Osteoblast (primary cell): ENCODE data around the gene BEGAIN. TPM values are rescaled to one million over a fixed set of nuclear protein-coding genes. Genes with fewer than 3 reads are reported as not detected.

Source experiments
- DNase-seq: peaks from one replicate; pipeline ENCODE4 v3.0.0; 2011; ENCODE audit warnings: low spot score, mixed read lengths; ENCODE audit not compliant: insufficient read length; ENCODE audit errors: missing footprints
- H2AFZ ChIP-seq: 2 replicates; pipeline ENCODE4 v1.6.0; 2011; ENCODE audit warnings: mild to moderate bottlenecking, low read length
- H3K27ac ChIP-seq: 2 replicates; pipeline ENCODE4 v1.5.1; 2011; ENCODE audit warnings: mild to moderate bottlenecking, low read depth, low read length, moderate library complexity
- H3K27me3 ChIP-seq: 2 replicates; pipeline ENCODE4 v1.6.0; 2012; ENCODE audit warnings: mild to moderate bottlenecking, control low read depth, inconsistent platforms, low read length, moderate library complexity; ENCODE audit not compliant: insufficient read depth
- H3K36me3 ChIP-seq: 2 replicates; pipeline ENCODE4 v1.5.1; 2011; ENCODE audit warnings: mild to moderate bottlenecking, low read length, control low read depth, moderate library complexity; ENCODE audit not compliant: insufficient read depth
- H3K4me1 ChIP-seq: 2 replicates; pipeline ENCODE4 v1.5.1; 2011; ENCODE audit warnings: mild to moderate bottlenecking, low read length, control low read depth, moderate library complexity; ENCODE audit not compliant: insufficient read depth
- H3K4me2 ChIP-seq: 2 replicates; pipeline ENCODE4 v1.6.0; 2011; ENCODE audit warnings: mild to moderate bottlenecking, low read length; ENCODE audit not compliant: insufficient read depth
- H3K4me3 ChIP-seq: fragments of 200-600 bp; sonication (generic); 3 replicates; pipeline ENCODE4 v1.5.1; 2012; ENCODE audit warnings: mild to moderate bottlenecking, low read length, inconsistent platforms; ENCODE audit not compliant: insufficient read depth
- H3K79me2 ChIP-seq: 2 replicates; pipeline ENCODE4 v1.6.0; 2012; ENCODE audit warnings: mild to moderate bottlenecking, low read length, control low read depth, inconsistent platforms; ENCODE audit not compliant: insufficient read depth
- H3K9me3 ChIP-seq: 2 replicates; pipeline ENCODE4 v1.5.1; 2011; ENCODE audit warnings: low read depth, low read length, control low read depth
- H4K20me1 ChIP-seq: 2 replicates; pipeline ENCODE4 v1.6.0; 2012; ENCODE audit warnings: mild to moderate bottlenecking, low read length, control low read depth; ENCODE audit not compliant: insufficient read depth
- total RNA-seq: library from RNA; depleted of rRNA; stranded (reverse); fragments of >200 nt; gene quantifications from 2 replicates; pipeline ENCODE4 v1.2.3, GENCODE V29; 2012
- TF ChIP-seq, protein P1 (sequence below): IDR thresholded peaks from 2 replicates; pipeline ENCODE4 v1.5.1; 2011; ENCODE audit warnings: mild to moderate bottlenecking, low read depth, low read length, moderate library complexity; ENCODE audit errors: extremely low read depth

The BEGAIN gene
- total RNA-seq, 1 donor, result 1.1 TPM

DNA sequence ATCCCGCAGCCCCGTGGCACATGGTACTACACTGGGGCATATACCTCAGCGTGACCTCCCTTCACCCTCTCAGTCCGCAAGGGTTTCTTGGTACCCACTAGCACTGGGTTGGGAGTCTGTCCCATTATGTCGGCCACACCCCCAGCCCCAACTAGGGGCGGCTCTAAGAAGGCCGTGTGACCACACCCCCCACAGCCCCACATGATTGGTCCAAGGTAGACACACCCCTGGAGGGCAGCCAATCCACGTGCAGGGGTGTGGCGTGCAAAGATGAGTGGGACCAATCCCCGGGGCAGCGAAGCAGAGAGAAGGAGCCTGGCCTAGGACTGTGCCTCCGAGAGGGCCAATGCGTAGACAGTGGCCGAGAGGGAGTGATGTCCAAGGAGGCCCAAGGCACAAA, 34.6 kb upstream of the BEGAIN start:
- no peak overlapping the region for H3K27ac ChIP-seq
- H3K4me3 ChIP-seq, result no peak overlapping the region
- H2AFZ ChIP-seq, result no peak overlapping the region
- no peaks in the 10 kb centered on the region for H4K20me1 ChIP-seq
- H3K27me3 ChIP-seq, result peaks cover 70% of the 10 kb centered on the region
- H3K9me3 ChIP-seq, result no peaks in the 10 kb centered on the region
- peaks cover 7% of the 10 kb centered on the region for H3K4me1 ChIP-seq
- TF ChIP-seq, protein P1, sequence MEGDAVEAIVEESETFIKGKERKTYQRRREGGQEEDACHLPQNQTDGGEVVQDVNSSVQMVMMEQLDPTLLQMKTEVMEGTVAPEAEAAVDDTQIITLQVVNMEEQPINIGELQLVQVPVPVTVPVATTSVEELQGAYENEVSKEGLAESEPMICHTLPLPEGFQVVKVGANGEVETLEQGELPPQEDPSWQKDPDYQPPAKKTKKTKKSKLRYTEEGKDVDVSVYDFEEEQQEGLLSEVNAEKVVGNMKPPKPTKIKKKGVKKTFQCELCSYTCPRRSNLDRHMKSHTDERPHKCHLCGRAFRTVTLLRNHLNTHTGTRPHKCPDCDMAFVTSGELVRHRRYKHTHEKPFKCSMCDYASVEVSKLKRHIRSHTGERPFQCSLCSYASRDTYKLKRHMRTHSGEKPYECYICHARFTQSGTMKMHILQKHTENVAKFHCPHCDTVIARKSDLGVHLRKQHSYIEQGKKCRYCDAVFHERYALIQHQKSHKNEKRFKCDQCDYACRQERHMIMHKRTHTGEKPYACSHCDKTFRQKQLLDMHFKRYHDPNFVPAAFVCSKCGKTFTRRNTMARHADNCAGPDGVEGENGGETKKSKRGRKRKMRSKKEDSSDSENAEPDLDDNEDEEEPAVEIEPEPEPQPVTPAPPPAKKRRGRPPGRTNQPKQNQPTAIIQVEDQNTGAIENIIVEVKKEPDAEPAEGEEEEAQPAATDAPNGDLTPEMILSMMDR, result no peak
- no peak for DNase-seq
- H3K79me2 ChIP-seq, result no peaks in the 10 kb centered on the region
- no peaks in the 10 kb centered on the region for H3K36me3 ChIP-seq
- H3K4me2 ChIP-seq, result no peak overlapping the region

- no peaks in the 10 kb centered on the region for H4K20me1 ChIP-seq
- H3K27ac ChIP-seq, result no peak overlapping the region
- H3K27me3 ChIP-seq, result peaks cover 67% of the 10 kb centered on the region
- DNase-seq, result peak; percentile 35
- peaks cover 7% of the 10 kb centered on the region for H3K4me1 ChIP-seq
- H2AFZ ChIP-seq, result no peak overlapping the region
- TF ChIP-seq, protein P1, result no peak
- no peaks in the 10 kb centered on the region for H3K36me3 ChIP-seq
- H3K4me3 ChIP-seq, result no peak overlapping the region
- no peaks in the 10 kb centered on the region for H3K79me2 ChIP-seq
- no peaks in the 10 kb centered on the region for H3K9me3 ChIP-seq
- no peak overlapping the region for H3K4me2 ChIP-seq
Measured at GRCh38 chr14:100620255-100621100, 33.3 kb upstream of the BEGAIN start.

DNA sequence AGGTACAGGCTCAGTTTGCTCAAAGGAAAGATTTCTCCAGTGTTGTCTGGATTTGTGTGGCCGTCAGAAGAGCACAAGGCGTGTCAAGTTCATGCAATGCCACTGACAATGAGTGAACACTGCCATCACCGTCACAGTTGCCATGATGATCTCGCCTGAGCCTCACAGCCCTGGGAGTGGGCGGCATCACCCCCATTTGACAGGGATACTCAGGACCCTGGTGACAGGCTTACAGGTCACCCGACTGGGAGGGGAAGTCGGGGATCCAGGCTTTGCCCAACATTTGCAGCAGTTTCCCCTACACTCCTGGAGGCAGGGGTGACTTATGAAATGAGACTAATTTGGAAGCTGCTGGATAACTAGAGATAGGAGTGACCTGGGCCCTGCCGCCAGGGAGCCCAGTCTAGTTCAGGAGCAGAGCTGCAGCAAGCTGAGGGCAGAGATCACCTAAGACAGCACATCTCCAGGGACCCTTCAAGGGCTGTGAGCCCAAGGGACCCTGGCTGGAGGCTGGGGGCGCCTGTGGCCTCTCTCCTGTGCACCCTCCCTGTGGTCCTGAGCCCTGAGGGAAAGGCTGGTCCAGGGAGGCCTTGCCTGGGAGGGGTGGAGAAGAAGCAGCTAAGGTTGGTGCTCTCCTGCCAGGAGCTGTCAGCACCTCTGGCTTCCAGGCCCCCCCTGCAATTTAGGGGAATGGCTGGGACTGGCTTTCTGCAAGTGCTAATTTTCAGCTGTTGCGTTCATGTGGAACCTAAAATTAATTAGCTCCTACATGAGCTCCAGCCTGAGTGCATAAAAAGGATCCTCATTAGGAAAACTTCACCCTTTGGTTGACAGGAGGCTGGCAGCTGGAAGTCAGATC, 32.4 kb upstream of the BEGAIN start:
- no peaks in the 10 kb centered on the region for H3K9me3 ChIP-seq
- H3K4me2 ChIP-seq, result no peak overlapping the region
- H3K27ac ChIP-seq, result no peak overlapping the region
- no peaks in the 10 kb centered on the region for H3K36me3 ChIP-seq
- H3K4me1 ChIP-seq, result peaks cover 7% of the 10 kb centered on the region
- H2AFZ ChIP-seq, result no peak overlapping the region
- TF ChIP-seq, protein P1, result no peak
- no peaks in the 10 kb centered on the region for H3K79me2 ChIP-seq
- H4K20me1 ChIP-seq, result no peaks in the 10 kb centered on the region
- H3K4me3 ChIP-seq, result no peak overlapping the region
- DNase-seq, result peak; percentile 27
- peaks cover 60% of the 10 kb centered on the region for H3K27me3 ChIP-seq

- no peaks in the 10 kb centered on the region for H3K9me3 ChIP-seq
- no peaks in the 10 kb centered on the region for H4K20me1 ChIP-seq
- H3K4me3 ChIP-seq, result no peak overlapping the region
- H3K36me3 ChIP-seq, result no peaks in the 10 kb centered on the region
- peaks cover 56% of the 10 kb centered on the region for H3K27me3 ChIP-seq
- peaks cover 7% of the 10 kb centered on the region for H3K4me1 ChIP-seq
- H2AFZ ChIP-seq, result no peak overlapping the region
- no peak overlapping the region for H3K4me2 ChIP-seq
- H3K79me2 ChIP-seq, result no peaks in the 10 kb centered on the region
- no peak overlapping the region for H3K27ac ChIP-seq
- peak; percentile 13 for DNase-seq
- TF ChIP-seq, protein P1, result no peak
Measured at GRCh38 chr14:100618763-100619320, 31.6 kb upstream of the BEGAIN start.
